Brain microvascular endothelial cell (primary cell): ENCODE data around the gene MEGF10.
"Not testable (repeated sequence)": the region's sequence is repeated elsewhere in the genome, so short reads cannot be mapped to it uniquely, and the experiment has no call there.

Experiments used
- DNase-seq: peaks from one replicate; pipeline ENCODE4 v3.0.0-alpha.2; 2020
- H3K27ac ChIP-seq: fragments of 250-450 bp; sonication (Bioruptor Pico); 2 replicates; pipeline ENCODE4 v1.5.1; 2020; ENCODE audit warnings: mild to moderate bottlenecking, moderate library complexity
- H3K27me3 ChIP-seq: fragments of 250-450 bp; sonication (Bioruptor Pico); replicated peaks from 2 replicates; pipeline ENCODE4 v1.5.1; 2020; ENCODE audit warnings: mild to moderate bottlenecking
- H3K36me3 ChIP-seq: fragments of 250-450 bp; sonication (Bioruptor Pico); replicated peaks from 2 replicates; pipeline ENCODE4 v1.5.1; 2020; ENCODE audit warnings: mild to moderate bottlenecking
- H3K4me3 ChIP-seq: 2 replicates; pipeline ENCODE4 v1.5.1; 2011; ENCODE audit warnings: low read depth, mild to moderate bottlenecking, control low read depth, low read length, moderate library complexity
- in situ Hi-C: cut with HindIII; loops from 2 replicates; pipeline ENCODE4 v1.10.0; 2017; ENCODE audit warnings: low sequenced_read_pairs, low pct_ligation_motif_present
- TF ChIP-seq, protein P1 (sequence below): IDR thresholded peaks from 2 replicates; pipeline ENCODE4 v1.5.1; 2011; ENCODE audit warnings: low read depth, mild to moderate bottlenecking, moderate library complexity, low read length, control low read depth, inconsistent platforms; ENCODE audit errors: missing control alignments

MEGF10 gene

DNA sequence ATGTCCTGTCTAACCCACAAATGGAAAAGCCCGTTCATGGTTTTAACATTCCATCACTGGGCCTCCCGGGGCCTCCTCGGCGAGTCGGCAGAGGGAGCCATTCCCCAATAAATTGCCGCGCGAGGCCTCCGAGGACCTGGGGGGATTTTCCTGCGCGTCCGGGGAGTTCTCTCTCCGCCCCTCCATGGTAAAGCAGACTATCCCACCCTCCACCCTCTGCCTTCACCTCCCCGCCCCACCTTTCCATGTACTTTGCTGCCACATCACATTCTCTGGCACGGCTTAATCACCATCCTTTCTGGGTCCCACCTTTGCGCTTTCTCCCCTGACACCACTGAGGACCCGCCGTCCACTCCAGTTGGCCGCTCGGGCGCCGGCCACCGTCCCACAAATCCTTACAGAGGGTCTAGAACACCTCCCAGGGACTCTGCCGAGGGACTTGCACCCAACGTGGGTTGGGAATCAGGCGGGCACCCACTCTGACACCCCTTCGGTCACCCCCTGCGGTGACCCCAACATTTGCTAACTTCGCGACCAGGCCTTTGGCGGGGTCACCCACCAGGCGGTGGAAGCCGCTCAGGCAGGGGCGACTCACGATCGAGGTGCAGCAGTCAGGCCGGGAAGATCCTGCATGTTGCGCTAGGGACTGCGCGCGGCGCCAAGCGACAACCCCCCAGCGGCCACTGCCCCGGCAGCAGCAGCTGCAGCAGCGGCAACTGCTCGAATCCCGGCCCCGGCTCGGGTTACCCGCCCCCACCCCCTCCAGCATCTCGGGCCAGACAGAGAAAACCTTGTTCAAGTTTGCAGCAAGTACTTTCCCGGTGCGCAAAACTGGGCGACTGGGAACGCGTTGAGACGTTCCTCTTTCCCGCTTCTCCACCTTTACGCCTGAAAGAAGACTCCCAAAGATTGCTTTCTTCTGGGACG lies at the start of gene MEGF10:
Gene MEGF10 (plus strand): TSS at position 778 of the 927 bp plus-strand sequence. CDS start 40,513 bp downstream, outside the sequence.
- no peak within 1 kb of the TSS for H3K27ac ChIP-seq
- no peaks in the 10 kb centered on the region for H3K27me3 ChIP-seq
- TF ChIP-seq, protein P1, sequence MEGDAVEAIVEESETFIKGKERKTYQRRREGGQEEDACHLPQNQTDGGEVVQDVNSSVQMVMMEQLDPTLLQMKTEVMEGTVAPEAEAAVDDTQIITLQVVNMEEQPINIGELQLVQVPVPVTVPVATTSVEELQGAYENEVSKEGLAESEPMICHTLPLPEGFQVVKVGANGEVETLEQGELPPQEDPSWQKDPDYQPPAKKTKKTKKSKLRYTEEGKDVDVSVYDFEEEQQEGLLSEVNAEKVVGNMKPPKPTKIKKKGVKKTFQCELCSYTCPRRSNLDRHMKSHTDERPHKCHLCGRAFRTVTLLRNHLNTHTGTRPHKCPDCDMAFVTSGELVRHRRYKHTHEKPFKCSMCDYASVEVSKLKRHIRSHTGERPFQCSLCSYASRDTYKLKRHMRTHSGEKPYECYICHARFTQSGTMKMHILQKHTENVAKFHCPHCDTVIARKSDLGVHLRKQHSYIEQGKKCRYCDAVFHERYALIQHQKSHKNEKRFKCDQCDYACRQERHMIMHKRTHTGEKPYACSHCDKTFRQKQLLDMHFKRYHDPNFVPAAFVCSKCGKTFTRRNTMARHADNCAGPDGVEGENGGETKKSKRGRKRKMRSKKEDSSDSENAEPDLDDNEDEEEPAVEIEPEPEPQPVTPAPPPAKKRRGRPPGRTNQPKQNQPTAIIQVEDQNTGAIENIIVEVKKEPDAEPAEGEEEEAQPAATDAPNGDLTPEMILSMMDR: peak; percentile 87
- in situ Hi-C loops: no loop called here
- peak within 1 kb of the TSS; percentile 74 for H3K4me3 ChIP-seq
- DNase-seq: peak; percentile 45
- H3K36me3 ChIP-seq: no peaks in the 10 kb centered on the region

- no peak overlapping the region for H3K27ac ChIP-seq
- no peak overlapping the region for H3K4me3 ChIP-seq
- H3K27me3 ChIP-seq: no peaks in the 10 kb centered on the region
- no peak for DNase-seq
- TF ChIP-seq, protein P1: no peak
- in situ Hi-C loops: no loop called here
- H3K36me3 ChIP-seq: no peaks in the 10 kb centered on the region
Measured at GRCh38 chr5:127243011-127243410, 47.6 kb upstream of the MEGF10 start.

GRCh38 chr5:127254729-127255284 lies 35.8 kb upstream of the MEGF10 start:
- peak; percentile 95 for DNase-seq
- H3K4me3 ChIP-seq: no peak overlapping the region
- no peak overlapping the region for H3K27ac ChIP-seq
- TF ChIP-seq, protein P1: no peak
- H3K27me3 ChIP-seq: no peaks in the 10 kb centered on the region
- no peaks in the 10 kb centered on the region for H3K36me3 ChIP-seq
- in situ Hi-C loops: no loop called here

DNA sequence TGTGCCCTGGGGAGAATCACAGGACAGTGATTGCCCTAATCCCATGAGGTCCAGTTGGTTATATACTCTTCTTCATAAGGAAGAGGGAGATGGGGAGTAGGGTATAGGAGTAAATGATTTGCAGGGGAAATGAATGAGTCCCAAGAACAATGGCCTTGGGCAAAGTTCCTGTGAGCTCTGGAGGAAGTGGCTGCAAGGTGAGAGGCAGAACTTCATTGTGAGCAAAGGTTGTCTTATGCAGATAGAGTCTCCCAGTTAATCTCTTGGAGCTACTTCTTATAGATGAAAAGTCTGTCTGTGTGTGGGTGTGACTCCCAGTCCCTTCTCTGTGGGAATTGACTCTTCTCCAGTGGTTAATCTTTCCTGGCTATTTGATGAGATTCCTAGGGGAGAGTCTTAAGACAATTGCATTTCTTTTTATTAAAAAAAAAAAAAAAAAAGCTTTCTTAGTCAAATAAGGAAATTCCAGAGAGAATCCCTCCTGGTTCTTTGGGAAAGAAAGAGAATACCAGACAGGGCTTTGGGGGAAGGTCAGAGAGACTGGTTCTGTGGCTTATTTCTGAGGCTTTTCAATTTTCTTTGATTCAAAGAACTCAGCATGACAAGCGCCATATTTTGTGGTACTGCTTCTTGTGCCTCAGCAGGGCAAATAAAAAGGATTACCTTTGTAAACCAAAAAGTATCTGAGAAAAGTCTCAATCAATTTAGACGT lies 33.6 kb upstream of the MEGF10 start:
- Histone ChIP-seq H3K27ac (no peak overlapping the region), H3K4me3 (no peak overlapping the region), H3K36me3 (no peaks in the 10 kb centered on the region), H3K27me3 (no peaks in the 10 kb centered on the region)
- TF ChIP-seq, protein P1: no peak
- no peak for DNase-seq
- in situ Hi-C loops: no loop called here

GRCh38 chr5:127260686-127261085 lies 29.9 kb upstream of the MEGF10 start:
- in situ Hi-C loops: no loop called here
- TF ChIP-seq, protein P1: no peak
- Histone ChIP-seq H3K27ac (no peak overlapping the region), H3K36me3 (no peaks in the 10 kb centered on the region), H3K27me3 (no peaks in the 10 kb centered on the region), H3K4me3 (no peak overlapping the region)
- no peak for DNase-seq

GRCh38 chr5:127265473-127265872 lies 25.1 kb upstream of the MEGF10 start:
- H3K36me3 ChIP-seq, H3K27me3 ChIP-seq, H3K27ac ChIP-seq, H3K4me3 ChIP-seq, in situ Hi-C loops, DNase-seq: not testable (repeated sequence)

- H3K27ac ChIP-seq, H3K27me3 ChIP-seq, in situ Hi-C loops, H3K36me3 ChIP-seq, DNase-seq, H3K4me3 ChIP-seq: not testable (repeated sequence)
Measured at GRCh38 chr5:127268342-127268741, 22.3 kb upstream of the MEGF10 start.

- H3K4me3 ChIP-seq, H3K27me3 ChIP-seq, in situ Hi-C loops, H3K36me3 ChIP-seq, DNase-seq, H3K27ac ChIP-seq: not testable (repeated sequence)
Measured at GRCh38 chr5:127270713-127271112, 19.9 kb upstream of the MEGF10 start.
